ENCODE results near the gene MCMBP. TPM values are rescaled to one million over a fixed set of nuclear protein-coding genes. Genes with fewer than 3 reads are reported as not detected.
"Not testable (repeated sequence)": the region's sequence is repeated elsewhere in the genome, so short reads cannot be mapped to it uniquely, and the experiment has no call there.

Gene MCMBP
- total RNA-seq, 1 experiment from 2014 or later, result 108 TPM

GRCh38 chr10:119892188-119893065, 19.8 kb upstream of the MCMBP start, which contains the start of gene SEC23IP:
TSS of gene SEC23IP (plus strand) at chr10:119892730. CDS start at chr10:119892783, 53 bp downstream.
- ChIA-PET CTCF (interaction anchor here (0.6 kb wide), 1 partner anchor 161 kb away, joined by 3 read pairs; no protein-coding TSS in a partner anchor), POLR2A (ENCODE audit: low non-redundant PET) (interaction anchor here (1.0 kb wide), 1 partner anchor 19 kb away, joined by 3 read pairs; no protein-coding TSS in a partner anchor)
- BruUV-seq (replicated peaks), result TSS peak; percentile 91
- H3K4me1 ChIP-seq (ENCODE audit: insufficient read depth, low read length, poor library complexity, severe bottlenecking), result no peaks in the 10 kb centered on the region
- H3K4me3 ChIP-seq (ENCODE audit: low read depth, low read length, poor library complexity, severe bottlenecking), result peak within 1 kb of the TSS; percentile 99
- no peaks in the 10 kb centered on the region for H3K27me3 ChIP-seq (replicated peaks; ENCODE audit: insufficient read depth, low read depth, low read length, poor library complexity)
- H3K36me3 ChIP-seq (ENCODE audit: insufficient read depth, low read length, poor library complexity, severe bottlenecking), result peaks cover 4% of the 10 kb centered on the region
- H3K9me3 ChIP-seq (ENCODE audit: low read depth, low read length, poor library complexity, severe bottlenecking), result no peaks in the 10 kb centered on the region
- TF ChIP-seq EZH2 (IDR thresholded peaks at IDR 0.05; ENCODE audit: borderline replicate concordance, low read depth, low read length, poor library complexity, severe bottlenecking), result no peak
- TF ChIP-seq CTCF (conservative IDR thresholded peaks at IDR 0.05; ENCODE audit: low read depth, low read length), result no peak
- H3K27ac ChIP-seq (ENCODE audit: low read depth, low read length, poor library complexity, severe bottlenecking), result peak within 1 kb of the TSS; percentile 83
- peak; percentile 96 for DNase-seq (ENCODE audit: low spot score)
- intact Hi-C loops (cut with micrococcal nuclease; ENCODE audit: unreplicated experiment), result loop anchor here (2.0 kb wide), 1 partner anchor 20 kb away; the partner anchor contains the start of gene MCMBP

- H3K36me3 ChIP-seq (ENCODE audit: insufficient read depth, low read length, poor library complexity, severe bottlenecking); H3K4me1 ChIP-seq (ENCODE audit: insufficient read depth, low read length, poor library complexity, severe bottlenecking); DNase-seq (ENCODE audit: low spot score); H3K9me3 ChIP-seq (ENCODE audit: low read depth, low read length, poor library complexity, severe bottlenecking); BruUV-seq (replicated peaks); CTCF ChIA-PET; H3K27me3 ChIP-seq (replicated peaks; ENCODE audit: insufficient read depth, low read depth, low read length, poor library complexity): not testable (repeated sequence)
- POLR2A ChIA-PET (ENCODE audit: low non-redundant PET), result interaction anchor here (1.0 kb wide), 1 partner anchor 18 kb away, joined by 3 read pairs; no protein-coding TSS in a partner anchor
- Histone ChIP-seq H3K27ac (ENCODE audit: low read depth, low read length, poor library complexity, severe bottlenecking) (peak overlapping the region; percentile 83), H3K4me3 (ENCODE audit: low read depth, low read length, poor library complexity, severe bottlenecking) (peak overlapping the region; percentile 99)
- intact Hi-C loops (cut with micrococcal nuclease; ENCODE audit: unreplicated experiment), result loop anchor here (2.0 kb wide), 1 partner anchor 19 kb away; the partner anchor contains the start of gene MCMBP
Observed at GRCh38 chr10:119891849-119892187, 19.2 kb upstream of the MCMBP start.

GRCh38 chr10:119890307-119890706, 17.7 kb upstream of the MCMBP start:
- BruUV-seq (replicated peaks); H3K4me1 ChIP-seq (ENCODE audit: insufficient read depth, low read length, poor library complexity, severe bottlenecking); H3K27ac ChIP-seq (ENCODE audit: low read depth, low read length, poor library complexity, severe bottlenecking); H3K36me3 ChIP-seq (ENCODE audit: insufficient read depth, low read length, poor library complexity, severe bottlenecking); DNase-seq (ENCODE audit: low spot score); POLR2A ChIA-PET (ENCODE audit: low non-redundant PET); H3K27me3 ChIP-seq (replicated peaks; ENCODE audit: insufficient read depth, low read depth, low read length, poor library complexity); H3K9me3 ChIP-seq (ENCODE audit: low read depth, low read length, poor library complexity, severe bottlenecking); H3K4me3 ChIP-seq (ENCODE audit: low read depth, low read length, poor library complexity, severe bottlenecking); intact Hi-C loops (cut with micrococcal nuclease; ENCODE audit: unreplicated experiment): not testable (repeated sequence)
- CTCF ChIA-PET, result interaction anchor here (0.7 kb wide), 1 partner anchor 17 kb away, joined by 3 read pairs; no protein-coding TSS in a partner anchor

DNA sequence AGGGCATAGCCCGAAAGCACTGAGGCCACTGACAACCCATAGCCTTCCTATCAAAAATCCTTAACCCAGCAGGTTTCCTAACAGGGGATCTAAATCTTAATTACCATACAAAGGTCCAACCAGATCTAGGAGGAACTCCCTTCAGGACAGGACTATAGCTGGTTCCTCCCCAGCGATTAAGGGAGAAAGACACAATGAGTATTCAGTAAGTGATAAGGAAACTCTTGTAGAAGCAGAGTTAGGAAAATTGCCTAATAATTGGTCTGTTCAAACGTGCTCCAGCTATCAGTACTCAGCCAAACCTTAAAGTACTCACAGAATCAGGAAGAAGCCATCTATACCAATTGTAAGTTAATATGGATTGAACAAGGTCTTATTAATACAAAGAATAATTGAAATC, 16.6 kb upstream of the MCMBP start:
- H3K27me3 ChIP-seq (replicated peaks; ENCODE audit: insufficient read depth, low read depth, low read length, poor library complexity); H3K36me3 ChIP-seq (ENCODE audit: insufficient read depth, low read length, poor library complexity, severe bottlenecking); BruUV-seq (replicated peaks); H3K9me3 ChIP-seq (ENCODE audit: low read depth, low read length, poor library complexity, severe bottlenecking); H3K4me1 ChIP-seq (ENCODE audit: insufficient read depth, low read length, poor library complexity, severe bottlenecking); POLR2A ChIA-PET (ENCODE audit: low non-redundant PET); intact Hi-C loops (cut with micrococcal nuclease; ENCODE audit: unreplicated experiment); DNase-seq (ENCODE audit: low spot score); CTCF ChIA-PET; H3K4me3 ChIP-seq (ENCODE audit: low read depth, low read length, poor library complexity, severe bottlenecking); H3K27ac ChIP-seq (ENCODE audit: low read depth, low read length, poor library complexity, severe bottlenecking): not testable (repeated sequence)

DNA sequence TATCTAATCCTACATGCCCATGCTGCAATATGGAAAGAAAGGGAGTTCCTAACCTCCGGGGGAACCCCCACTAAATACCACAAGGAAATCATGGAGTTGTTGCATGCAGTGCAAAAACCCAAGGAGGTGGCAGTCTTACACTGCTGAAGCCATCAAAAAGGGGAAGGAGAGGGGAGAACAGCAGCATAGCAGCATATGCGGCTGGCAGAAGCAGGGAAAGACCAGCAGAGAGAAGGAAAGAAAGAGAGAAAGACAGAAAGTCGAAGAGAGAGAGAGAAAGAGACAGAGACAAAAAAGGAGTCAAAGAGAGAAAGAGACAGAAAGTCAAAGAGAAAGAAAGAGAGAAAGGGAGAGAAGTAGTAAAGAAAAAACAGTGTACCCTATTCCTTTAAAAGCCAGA, 16.1 kb upstream of the MCMBP start:
- BruUV-seq (replicated peaks); intact Hi-C loops (cut with micrococcal nuclease; ENCODE audit: unreplicated experiment); H3K4me1 ChIP-seq (ENCODE audit: insufficient read depth, low read length, poor library complexity, severe bottlenecking); H3K9me3 ChIP-seq (ENCODE audit: low read depth, low read length, poor library complexity, severe bottlenecking); H3K27me3 ChIP-seq (replicated peaks; ENCODE audit: insufficient read depth, low read depth, low read length, poor library complexity); H3K4me3 ChIP-seq (ENCODE audit: low read depth, low read length, poor library complexity, severe bottlenecking); POLR2A ChIA-PET (ENCODE audit: low non-redundant PET); H3K27ac ChIP-seq (ENCODE audit: low read depth, low read length, poor library complexity, severe bottlenecking); H3K36me3 ChIP-seq (ENCODE audit: insufficient read depth, low read length, poor library complexity, severe bottlenecking); DNase-seq (ENCODE audit: low spot score); CTCF ChIA-PET: not testable (repeated sequence)

GRCh38 chr10:119886070-119886469, 13.4 kb upstream of the MCMBP start:
- DNase-seq (ENCODE audit: low spot score); intact Hi-C loops (cut with micrococcal nuclease; ENCODE audit: unreplicated experiment); CTCF ChIA-PET; H3K36me3 ChIP-seq (ENCODE audit: insufficient read depth, low read length, poor library complexity, severe bottlenecking); POLR2A ChIA-PET (ENCODE audit: low non-redundant PET); H3K27me3 ChIP-seq (replicated peaks; ENCODE audit: insufficient read depth, low read depth, low read length, poor library complexity); H3K4me3 ChIP-seq (ENCODE audit: low read depth, low read length, poor library complexity, severe bottlenecking); BruUV-seq (replicated peaks); H3K27ac ChIP-seq (ENCODE audit: low read depth, low read length, poor library complexity, severe bottlenecking); H3K4me1 ChIP-seq (ENCODE audit: insufficient read depth, low read length, poor library complexity, severe bottlenecking); H3K9me3 ChIP-seq (ENCODE audit: low read depth, low read length, poor library complexity, severe bottlenecking): not testable (repeated sequence)

Data from A673 (cell line).